ENCODE results near the gene CTBP1.
A peak's percentile ranks its signal among the peaks of the same experiment; 100 is the strongest.
"Not testable (repeated sequence)": the region's sequence is repeated elsewhere in the genome, so short reads cannot be mapped to it uniquely, and the experiment has no call there.

Gene CTBP1

DNA sequence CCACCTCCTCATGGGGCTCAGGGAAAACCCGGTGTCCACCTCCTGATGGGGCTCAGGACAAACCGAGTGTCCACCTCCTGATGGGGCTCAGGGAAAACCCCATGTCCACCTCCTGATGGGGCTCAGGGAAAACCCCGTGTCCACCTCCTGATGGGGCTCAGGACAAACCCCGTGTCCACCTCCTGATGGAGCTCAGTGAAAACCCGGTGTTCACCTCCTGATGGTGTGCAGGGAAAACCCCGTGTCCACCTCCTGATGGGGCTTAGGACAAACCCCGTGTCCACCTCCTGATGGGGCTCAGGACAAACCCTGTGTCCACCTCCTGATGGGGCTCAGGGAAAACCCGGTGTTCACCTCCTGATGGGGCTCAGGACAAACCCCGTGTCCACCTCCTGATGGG is 11.7 kb downstream of the CTBP1 start:
- DNase-seq: not testable (repeated sequence)

DNA sequence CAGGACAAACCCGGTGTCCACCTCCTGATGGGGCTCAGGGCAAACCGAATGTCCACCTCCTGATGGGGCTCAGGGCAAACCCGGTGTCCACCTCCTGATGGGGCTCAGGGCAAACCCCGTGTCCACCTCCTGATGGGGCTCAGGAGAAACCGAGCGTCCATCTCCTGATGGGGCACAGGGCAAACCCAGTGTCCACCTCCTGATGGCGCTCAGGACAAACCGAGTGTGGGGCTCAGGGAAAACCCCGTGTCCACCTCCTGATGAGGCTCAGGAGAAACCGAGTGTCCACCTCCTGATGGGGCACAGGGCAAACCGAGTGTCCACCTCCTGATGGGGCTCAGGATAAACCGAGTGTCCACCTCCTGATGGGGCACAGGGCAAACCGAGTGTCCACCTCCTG is 12.1 kb downstream of the CTBP1 start:
- DNase-seq: not testable (repeated sequence)

DNA sequence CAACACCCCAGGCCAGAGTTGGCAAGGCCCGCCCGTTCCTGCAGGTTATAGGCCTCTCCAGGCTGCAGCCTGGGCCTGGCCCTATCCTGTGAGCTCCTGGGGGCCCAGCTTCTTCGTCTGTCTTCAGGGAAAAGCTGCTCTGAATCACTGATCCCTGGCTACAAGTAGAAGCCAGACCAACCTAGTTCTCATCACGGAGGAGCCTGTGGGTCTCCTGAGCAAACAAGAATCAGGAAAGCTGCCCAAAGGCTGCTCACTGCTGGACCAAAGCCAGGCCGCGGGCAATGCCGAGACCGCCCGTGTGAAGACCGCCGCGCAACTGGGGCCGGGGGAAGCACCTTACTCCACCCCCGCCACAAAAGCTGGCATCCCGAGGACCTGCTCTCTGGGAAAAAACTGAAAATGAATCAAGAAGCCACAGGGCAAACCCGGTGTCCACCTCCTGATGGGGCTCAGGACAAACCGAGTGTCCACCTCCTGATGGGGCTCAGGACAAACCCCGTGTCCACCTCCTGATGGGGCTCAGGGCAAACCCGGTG is 12.8 kb downstream of the CTBP1 start:
- no peak for DNase-seq

DNA sequence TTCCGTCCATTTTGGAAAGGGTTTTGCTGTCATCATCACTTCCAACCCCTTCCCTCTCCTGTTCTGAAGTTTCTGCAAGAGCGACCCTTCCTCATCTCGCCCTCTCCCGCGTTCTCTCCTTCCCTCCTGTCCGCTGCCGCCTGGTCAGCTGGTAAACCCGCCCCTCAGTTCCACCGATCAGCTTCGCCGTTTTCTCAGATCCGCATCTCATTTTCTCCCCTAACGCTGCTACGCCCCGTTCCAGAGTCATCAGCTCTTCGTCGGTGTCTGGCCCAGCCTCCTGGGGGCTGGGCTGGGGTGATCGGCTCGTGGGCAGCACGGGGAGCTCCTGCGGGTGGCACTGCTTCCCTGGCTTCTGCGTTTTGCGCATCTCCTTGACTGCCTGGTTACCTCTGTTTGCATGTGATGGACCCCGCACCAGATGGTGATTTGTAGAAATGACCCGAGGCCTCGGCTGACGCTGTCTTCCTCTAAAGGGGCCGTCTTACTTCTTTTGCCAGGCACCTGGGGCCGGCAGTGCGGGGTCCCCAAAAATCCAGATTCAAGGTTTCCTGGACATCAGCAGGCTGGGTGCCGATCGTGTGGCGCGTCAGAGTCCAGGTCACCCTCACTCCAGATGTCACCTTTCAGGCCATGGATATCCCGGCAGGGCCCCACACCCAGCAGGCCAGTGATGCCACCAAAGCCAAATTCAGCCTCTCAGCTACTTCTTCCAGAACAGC is 13.4 kb downstream of the CTBP1 start:
- no peak for DNase-seq

DNA sequence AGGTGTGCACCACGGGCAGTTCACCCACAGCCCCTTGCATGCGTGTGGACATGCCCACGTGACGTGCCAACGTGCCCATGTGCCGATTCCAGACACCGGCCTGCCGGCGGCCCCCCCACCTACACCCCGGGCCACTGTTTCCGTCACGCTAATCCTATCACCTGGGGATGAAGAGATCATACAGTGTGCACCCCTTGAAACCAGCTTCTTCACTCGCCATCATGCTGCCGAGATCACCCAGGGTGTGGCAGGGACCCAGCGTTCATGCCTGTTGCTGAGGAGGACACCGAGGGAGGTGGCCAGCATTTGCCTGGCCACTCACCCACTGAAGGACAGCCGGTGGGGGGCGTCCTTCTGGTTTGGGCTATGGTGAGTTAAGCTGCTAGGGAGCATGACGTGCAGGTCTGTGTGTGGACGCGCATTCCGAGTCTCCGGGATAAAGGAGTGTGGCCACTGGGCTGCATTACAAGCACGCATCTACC is 14.1 kb downstream of the CTBP1 start:
- DNase-seq: no peak

DNA sequence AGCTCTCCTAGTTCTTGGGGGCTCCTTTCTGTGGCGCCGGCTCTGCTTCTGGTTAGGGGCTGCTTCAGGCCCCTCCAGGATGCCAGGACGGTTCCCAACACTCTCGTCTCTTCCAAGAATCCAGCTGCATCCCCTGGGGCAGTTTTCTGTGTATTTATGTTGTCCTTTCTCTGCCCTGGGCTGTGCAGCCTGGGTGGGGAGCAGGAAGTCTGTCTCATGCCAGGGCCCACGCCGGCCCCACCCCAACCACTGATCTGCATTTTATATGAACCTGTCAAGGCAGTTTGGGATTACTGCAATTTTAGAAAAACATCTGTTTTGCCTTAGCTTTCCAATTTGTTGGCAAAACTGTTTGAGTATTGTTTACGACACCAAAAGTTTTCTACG is 14.6 kb downstream of the CTBP1 start:
- no peak for DNase-seq

DNA sequence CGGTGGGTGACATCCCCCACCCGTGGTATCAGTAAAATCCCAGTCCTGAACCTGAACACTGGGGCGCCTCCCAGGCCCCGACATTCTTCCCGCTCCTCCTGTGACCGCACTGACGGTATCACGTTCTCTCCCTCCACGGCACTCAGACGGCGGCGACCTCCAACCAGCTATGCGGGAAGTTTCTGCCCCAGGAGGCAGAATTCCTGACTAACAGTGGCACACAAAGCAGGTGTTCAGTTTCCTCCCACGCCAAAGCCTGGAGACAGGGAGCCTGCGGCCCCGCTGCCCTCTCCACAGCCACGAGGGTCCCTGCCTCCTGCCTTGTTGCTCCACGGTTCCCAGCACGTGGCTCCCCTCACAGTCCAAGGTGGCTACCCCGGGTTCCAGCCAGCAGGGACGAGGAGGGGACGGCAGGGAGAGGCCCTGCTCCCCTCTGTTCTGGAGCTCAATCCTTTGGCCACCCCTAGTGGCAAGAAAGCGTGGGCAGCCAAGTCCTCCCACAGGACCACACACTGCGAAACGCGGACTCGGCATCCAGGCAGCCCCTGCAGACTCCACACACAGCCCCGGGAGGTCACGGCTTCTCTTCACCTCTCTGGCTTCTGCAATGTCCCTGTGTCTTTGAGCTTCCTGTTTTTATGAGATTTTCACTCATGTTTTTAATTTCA is 15.2 kb downstream of the CTBP1 start:
- peak; percentile 19 for DNase-seq

DNA sequence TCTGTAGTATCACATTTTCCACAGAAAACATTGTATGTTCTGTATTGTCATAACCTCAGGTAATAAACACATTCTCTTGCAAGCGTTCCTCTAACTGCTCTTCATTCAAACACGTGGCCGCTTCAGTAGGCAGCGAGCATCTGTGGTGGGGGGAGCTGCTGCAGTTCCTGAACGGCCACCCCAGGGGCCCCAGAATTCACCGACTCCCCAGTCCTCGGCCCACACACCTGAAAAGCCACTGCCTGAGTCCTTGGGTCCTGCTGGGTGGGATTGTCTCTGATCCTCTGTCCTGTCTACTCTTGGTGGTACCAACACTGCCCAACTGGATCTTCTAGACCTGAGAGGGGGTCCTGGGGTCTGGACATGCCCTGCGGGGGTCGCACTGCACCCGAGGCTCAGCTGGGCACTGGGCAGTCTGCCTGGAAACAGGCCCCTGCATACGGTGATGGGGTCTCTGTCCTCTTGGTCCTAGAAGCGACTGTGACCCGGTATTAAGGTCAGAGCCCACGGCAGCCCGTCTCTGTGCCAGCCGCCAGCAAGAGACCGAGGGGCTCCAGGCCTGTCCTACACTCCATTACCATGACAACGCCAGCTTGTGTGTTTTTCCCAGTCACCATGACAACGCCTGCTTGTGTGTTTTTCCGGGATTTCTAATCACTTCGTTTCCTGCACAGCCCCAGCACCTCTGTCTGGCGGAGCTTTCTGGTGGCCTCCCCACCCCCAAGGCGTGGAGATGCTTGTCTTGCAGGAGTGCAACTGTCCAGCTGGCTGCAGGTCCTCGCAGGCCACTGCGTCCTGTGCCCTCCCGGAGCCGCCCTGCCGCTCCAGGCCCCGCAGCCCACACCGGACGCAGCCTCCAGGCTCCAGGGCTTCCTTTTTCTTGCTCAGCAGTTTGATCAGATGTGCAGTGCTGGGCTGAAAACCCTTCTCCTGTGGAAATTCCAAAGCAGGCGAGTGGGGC is 16.0 kb downstream of the CTBP1 start:
- DNase-seq: no peak

DNA sequence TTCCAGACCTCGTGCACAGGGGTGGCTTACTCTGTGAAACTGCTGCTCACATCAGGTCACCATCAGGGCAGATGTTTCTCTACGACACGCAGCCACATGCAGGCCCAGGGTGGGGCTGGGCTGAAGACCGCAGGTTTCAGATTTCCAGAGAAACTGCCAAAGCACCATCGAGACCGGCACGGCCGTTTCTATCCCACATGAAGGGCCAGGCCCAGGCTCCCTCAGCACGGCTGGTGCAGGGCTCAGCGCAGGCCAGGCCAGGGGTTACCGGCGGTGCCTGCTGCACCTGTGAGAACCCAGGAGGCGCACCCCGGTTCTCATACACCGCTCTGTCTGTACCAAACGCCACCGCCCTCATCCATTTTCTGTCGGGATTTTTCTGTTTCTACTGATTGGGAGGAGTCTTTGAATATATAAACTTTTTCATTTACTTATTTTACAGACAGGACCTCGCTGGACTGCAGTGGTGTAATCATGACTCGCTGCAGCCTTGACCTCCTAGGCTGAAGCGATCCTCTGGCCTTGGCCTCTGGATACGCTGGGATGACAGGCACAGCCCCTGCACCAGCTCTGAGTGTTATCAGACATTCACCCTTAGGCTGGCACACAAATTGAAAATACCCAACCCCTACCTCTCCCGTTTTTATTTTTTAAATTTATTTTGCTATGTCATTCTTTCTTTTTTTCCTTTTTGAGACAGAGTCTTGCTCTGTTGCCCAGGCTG is 17.1 kb downstream of the CTBP1 start:
- no peak for DNase-seq

DNA sequence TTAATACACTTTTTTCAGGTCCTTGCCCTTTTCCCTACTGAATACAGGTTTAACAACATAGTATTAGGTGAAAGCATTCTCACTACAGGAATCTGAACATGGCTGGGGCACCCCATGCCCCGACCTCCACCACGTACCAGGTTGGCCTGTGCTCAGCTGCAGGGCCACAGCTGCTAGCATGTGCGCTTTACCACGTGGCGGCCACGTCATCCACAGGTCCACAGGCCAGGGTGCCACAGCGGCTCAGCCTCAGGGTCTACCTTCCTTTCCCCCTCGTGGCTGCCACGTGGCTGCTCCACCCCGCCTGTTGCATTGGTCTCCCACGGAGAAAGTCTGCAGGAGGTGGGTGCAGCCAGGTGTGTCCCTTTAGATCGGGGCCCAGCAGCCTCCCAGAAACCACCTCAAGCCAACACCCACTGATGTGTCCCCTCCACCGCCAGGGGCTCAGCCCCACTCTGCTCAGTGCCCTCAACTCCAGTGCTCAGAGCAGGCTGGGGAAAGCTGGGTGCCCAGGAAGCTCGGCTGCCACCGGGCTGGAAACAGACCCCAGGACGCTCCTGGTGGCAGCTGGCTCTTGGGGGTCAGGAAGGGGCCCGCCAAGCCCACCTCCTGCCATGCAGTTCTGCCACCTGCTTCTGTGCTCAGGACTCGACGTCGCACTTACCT is 17.8 kb downstream of the CTBP1 start:
- no peak for DNase-seq

DNA sequence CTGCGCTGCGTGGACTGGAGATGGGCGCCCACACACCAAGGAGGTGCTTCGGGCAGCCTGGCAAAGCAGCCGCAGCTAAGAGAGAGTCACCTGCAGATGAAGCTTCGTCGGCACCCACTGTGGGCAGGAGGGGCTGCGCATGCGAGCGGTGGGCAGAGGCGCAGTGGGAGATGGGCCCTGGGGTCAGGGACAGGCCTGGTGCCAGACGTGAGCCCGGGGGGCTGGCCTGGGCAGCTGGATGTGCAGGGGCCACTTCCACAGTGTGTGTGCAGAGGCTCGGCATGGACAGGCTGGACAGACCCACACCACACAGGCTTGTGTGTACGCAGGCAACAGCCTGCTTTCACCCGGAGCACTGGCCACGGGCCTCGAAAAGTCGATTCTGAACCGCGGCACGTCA is 18.6 kb downstream of the CTBP1 start:
- DNase-seq: no peak

DNA sequence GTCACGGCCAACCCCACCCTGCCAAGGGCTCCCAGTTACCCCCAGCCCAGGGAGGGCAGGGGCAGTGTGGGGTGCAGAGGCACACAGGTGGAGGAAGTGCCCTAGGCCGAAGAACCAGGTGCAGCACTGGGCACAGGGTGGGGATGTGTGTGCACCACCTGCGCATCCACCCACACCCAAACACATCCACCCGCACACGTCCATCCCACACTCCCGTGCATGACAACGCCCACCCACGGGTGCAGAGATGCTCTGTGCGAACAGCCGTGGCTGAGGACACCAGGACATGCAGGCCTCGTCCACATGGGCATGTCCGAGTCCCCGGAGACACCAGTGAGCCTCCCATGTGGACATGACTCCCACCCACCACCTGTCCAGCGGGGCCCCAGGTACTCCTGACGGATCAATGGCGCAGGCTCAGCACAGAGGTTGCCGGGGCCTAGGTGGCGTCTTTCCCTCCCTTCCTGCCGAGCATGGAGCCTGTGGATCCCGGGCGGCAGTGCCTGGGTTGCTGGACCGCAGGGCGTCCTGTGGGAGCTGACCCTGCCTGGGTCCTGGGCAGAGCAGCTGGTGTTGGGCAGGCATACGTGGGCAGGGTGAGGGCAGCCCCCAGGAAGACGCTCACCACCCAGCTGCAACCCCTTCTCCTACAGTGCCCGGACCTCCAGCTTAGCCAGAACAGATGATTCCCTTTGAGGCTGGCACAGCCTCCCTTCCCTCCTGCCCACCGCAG is 19.6 kb downstream of the CTBP1 start:
- no peak for DNase-seq

DNA sequence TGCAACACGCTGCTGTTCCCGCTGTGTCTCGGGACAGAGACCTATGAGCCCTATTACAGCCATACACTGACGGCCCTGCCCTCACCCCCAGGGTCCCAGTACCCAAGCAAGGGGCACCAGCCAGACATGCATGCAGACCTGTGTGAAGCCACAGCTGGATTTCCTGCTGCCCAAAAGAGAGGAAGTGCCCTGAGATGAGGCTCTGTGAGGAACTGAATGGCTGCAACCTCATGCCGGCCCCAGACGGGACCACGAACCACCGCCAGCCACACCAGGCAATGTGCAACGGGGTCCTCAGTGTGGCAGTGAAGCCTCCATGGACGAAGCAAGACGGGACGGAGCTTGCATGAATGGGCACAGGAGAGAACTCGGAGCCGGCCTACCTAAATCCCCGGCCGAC is 21.1 kb downstream of the CTBP1 start:
- no peak for DNase-seq

DNA sequence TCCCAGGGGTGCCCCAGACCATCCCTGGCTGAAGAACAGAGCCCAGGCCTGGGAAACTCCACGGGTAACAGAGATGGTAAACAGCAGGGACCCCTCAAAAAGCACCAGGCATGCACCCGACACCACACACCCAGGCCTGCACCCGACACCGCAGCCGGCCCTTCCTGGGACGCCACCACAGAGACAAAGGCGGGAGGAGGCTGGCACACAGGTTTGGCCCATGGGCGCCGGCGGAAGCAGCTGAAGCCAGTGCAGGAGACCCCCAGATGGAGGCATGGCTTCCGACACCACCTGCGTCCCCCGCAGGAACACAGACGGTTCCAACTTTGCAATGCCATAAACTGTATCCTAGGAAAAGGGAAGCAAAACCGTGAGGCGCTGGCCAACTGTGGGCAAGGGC is 22.3 kb downstream of the CTBP1 start:
- no peak for DNase-seq

DNA sequence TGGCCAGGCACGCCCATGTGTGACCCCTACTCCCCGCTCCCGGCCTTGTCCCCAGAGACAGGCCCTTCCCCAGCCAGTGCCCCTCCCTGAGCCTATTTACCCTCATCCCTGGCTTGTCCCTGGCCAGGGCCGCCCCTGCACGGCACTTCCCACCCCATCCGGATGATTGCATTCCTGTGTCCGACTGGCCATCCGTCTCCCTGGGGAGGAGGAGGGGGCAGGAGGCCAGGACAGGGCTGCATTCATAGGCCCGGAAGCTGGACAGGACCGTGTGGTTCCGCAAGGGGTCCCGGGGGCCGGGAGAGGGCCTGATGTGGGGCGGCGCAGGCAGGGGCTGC is 22.8 kb downstream of the CTBP1 start:
- DNase-seq: no peak

DNA sequence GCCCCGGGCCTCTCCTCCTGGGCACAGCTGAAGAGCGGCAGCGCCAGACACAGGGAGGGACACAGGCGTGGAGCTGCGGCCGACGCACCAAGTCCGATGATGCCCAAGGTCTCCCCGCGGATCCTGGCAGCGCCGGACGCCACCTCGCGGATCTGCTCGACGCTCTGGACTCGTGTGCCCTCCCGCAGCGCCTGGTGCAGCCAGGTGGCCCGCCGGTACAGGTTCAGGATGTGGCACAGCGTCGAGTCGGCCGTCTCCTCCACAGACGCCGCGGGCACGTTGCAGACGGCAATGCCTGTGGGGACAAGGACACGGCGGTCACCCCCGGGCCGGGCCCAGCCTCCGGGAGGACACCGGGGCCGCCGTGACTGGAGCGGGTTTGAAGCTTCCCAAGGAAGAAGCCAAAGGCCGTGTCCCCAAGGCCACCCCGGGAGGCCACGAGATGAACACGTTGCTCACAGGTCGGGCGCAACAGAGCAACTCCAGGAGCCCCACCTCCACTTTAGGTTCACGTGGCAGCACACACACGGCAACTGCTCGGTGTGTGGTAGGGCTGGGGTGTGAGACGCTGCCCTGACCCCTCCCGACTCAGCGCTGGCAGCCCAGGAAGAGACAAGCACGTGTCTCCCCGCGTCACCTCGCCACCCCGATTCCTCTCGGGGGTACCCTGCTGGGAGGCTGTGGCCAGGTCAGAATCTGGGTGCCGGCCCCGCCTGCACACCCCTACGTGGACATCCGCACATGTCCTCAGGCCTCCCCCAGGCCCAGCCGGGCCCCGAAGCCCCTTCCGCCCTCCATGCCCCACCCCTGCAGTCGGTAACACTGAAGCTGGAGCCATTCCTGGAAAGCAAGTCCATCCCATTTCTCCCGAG is 23.4 kb downstream of the CTBP1 start:
- DNase-seq: no peak

DNA sequence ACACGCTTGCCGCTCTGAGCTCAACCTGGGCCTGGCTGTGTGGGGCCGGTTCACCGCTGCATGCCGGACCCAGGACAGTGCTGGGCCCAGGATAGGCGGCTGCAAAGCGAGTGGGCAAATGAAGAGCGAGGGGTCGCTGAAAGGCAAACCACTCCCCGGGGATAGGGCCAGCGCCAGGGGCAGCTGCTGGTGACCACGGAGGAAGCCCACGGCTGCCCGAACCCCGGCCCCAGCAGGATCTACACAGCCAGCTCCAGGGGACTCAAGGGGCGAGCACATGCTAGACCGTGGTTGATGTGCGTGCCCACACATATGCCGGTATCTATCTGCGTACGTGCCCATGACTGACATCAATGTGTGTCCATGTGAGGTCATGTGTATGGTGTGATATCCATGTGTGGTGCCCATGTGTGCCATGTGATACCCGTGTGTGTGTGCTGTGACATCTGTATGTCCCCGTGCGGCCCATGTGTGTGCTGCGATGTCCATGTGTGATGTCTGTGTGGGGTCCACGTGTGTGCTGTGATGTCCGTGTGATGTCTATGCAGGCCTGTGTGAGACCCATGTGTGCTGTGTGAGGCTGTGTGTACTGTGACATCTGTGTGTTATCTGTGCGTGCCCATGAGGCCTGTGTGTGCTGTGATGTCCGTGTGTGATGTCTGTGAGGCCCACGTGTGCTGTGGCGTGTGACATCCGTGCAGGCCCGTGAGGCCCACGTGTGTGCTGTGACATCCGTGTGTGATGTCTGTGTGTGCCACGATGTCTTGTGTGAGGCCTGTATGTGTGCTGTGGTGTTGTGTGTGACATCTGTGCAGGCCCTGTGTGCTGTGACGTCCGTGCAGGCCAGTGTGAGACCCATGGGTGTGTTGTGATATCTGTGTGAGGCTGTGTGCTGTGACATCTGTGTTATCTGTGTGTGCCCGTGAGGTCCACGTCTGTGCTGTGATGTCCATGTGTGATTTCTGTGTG is 24.8 kb downstream of the CTBP1 start:
- DNase-seq: no peak

DNA sequence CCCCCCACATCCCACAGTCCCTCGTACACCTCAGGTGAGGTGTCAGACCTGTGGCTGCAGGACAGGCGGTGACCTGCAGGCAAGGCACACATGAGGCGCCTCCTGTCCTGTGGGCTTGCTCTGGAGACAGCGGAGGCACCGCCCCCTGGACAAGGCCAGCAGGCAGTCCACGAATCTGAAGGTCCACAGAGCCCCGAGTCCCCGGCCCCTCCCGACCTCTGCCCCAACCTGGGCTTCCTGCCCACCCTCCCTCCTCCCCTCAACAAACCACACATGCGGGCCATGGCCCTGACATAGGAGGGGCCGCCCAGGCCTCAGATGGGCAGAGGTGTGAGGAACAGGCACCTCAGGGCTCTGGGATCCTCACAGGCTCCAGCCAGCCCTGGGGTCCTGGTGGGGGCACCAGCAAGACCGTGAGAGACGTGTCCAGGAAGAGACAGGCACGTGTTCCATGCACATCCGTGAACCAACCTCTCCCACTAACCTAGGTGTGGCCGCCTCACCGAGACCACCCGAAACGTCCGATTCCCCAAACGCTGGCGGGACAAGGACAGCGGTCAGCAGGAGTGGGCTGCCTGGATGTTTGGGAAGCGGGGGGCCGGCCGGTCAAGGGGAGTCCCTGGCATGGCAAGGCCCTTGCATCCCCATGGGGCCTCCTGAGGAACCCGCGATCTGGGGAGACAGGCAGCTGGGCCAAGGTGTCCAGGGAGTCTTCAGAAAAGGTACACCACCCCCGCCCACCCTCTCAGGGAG is 25.8 kb downstream of the CTBP1 start:
- no peak for DNase-seq
